ENCODE measurements around the gene USP17L24.
"Not testable (repeated sequence)": the region's sequence is repeated elsewhere in the genome, so short reads cannot be mapped to it uniquely, and the experiment has no call there.

Gene USP17L24

GRCh38 chr4:9324865-9325264 lies at the start of gene USP17L24:
Gene USP17L24, plus strand, starts transcription at chr4:9325165. Its CDS starts 0 bp downstream, at chr4:9325165.
- not testable (repeated sequence) for DNase-seq

- not testable (repeated sequence) for DNase-seq
Measured at GRCh38 chr4:9324191-9324590, 774 bp upstream of the USP17L24 start.

- DNase-seq = not testable (repeated sequence)
Measured at GRCh38 chr4:9329611-9330010, 4.6 kb downstream of the USP17L24 start, which contains the start of gene USP17L25. Gene USP17L25, plus strand, starts transcription at chr4:9329911. Its CDS starts 0 bp downstream, at chr4:9329911.

GRCh38 chr4:9334358-9334757 lies 9.4 kb downstream of the USP17L24 start, which contains the start of gene USP17L26:
Gene USP17L26, plus strand, starts transcription at chr4:9334658. Its CDS starts 0 bp downstream, at chr4:9334658.
- DNase-seq = not testable (repeated sequence)

- not testable (repeated sequence) for DNase-seq
Measured at GRCh38 chr4:9339103-9339502, 14.1 kb downstream of the USP17L24 start, which contains the start of gene USP17L5. Gene USP17L5, plus strand, starts transcription at chr4:9339403. Its CDS starts 0 bp downstream, at chr4:9339403.

- DNase-seq = not testable (repeated sequence)
Measured at GRCh38 chr4:9343848-9344247, 18.9 kb downstream of the USP17L24 start, which contains the start of gene USP17L27. Gene USP17L27, plus strand, starts transcription at chr4:9344148. Its CDS starts 0 bp downstream, at chr4:9344148.

- DNase-seq = not testable (repeated sequence)
Measured at GRCh38 chr4:9348593-9348992, 23.6 kb downstream of the USP17L24 start, which contains the start of gene USP17L28. Gene USP17L28, plus strand, starts transcription at chr4:9348893. Its CDS starts 0 bp downstream, at chr4:9348893.

GRCh38 chr4:9350866-9351265 lies 25.9 kb downstream of the USP17L24 start:
- not testable (repeated sequence) for DNase-seq

GRCh38 chr4:9353338-9353737 lies 28.4 kb downstream of the USP17L24 start, which contains the start of gene USP17L29:
Gene USP17L29, plus strand, starts transcription at chr4:9353638. Its CDS starts 0 bp downstream, at chr4:9353638.
- DNase-seq = not testable (repeated sequence)

- DNase-seq = not testable (repeated sequence)
Measured at GRCh38 chr4:9362829-9363228, 37.9 kb downstream of the USP17L24 start, which contains the start of gene USP17L30. Gene USP17L30, plus strand, starts transcription at chr4:9363129. Its CDS starts 0 bp downstream, at chr4:9363129.
